SKM-1 (cell line): ENCODE data around the gene REXO1.

ENCODE experiments used
- DNase-seq: peaks from one replicate; lab custom pipeline; 2025; ENCODE audit not compliant: unreplicated experiment; lab: John Stamatoyannopoulos, UW

Gene REXO1

GRCh38 chr19:1851654-1852580 is 3.6 kb upstream of the REXO1 start:
- DNase-seq: no peak

- DNase-seq: no peak
These were observed 2.7 kb upstream of the REXO1 start for GRCh38 chr19:1850809-1851653.

DNA sequence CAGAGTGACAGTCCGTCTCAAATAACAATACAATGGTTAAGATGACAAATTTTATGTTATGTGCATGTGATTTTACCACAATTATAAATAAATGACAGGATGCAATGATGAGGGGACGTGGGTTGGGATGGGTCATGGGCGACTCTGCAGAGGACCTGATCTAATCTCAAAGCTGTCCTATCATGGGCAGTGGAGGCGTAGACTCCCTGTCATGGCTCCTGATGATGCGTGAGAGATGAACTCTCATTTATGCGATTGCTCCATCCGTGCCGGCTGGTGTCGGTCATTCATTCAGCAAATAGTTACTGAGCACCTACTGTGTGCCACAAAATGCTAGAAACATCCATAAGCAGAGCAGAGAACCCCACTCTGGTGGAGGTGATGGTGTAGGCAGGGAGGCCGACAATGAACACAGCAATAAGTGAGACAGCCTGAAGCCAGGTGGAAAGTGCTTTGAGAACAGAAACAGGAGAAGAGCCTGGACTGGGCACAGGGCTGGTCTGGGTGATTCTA is 1.7 kb upstream of the REXO1 start:
- no peak for DNase-seq

DNA sequence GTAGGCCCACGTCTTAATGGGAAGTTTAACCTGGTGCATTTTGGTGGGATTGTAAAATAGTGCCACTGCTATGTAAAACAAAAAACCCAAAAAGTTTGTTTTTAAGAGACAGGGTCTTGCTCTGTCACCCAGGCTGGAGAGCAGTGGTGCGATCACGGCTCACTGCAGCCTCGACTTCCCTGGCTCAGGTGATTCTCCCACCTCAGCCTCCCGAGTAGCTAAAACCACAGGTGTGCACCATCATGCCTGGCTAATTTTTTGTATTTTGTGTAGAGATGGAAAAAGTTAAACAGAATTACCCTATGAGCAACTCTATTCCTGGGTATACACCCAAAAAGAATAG is 820 bp upstream of the REXO1 start:
- no peak for DNase-seq

DNA sequence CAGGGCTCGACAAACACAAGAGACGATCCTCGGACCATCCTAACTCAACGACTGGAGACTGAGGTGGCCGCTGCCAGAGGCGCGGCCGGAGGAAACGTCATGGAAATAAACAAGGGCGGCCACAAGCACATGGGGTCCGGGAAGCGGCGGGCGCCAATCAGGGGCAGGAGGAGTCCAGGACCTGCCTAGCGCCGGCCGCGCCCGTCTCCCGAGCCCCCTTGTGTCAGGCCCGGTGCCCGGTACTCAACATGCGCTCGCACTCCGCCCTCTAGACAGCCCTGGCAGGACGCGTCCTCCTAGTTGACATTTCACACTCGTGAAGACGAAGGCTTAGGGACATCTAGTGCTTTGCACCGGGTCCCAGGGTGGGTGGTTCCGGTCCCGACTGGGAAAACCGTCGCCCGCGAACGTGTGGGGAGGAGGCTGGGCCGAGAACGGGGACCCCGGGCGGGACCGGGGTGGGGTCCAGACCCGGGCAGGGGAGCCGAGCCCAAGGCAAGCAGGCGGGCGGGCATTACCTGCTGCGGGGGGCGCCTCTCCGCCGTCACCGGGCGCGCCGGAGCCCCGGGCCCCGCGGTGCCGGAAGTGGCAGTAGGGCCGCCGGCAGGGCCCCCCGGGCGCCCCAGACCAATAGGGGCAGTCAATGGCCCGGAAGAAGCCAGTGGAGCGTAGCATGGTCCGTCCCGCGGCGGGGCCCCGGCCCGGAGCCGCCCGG is 442 bp downstream of the REXO1 start:
- no peak for DNase-seq

- DNase-seq: no peak
These were observed 967 bp downstream of the REXO1 start for GRCh38 chr19:1847348-1847683.

DNA sequence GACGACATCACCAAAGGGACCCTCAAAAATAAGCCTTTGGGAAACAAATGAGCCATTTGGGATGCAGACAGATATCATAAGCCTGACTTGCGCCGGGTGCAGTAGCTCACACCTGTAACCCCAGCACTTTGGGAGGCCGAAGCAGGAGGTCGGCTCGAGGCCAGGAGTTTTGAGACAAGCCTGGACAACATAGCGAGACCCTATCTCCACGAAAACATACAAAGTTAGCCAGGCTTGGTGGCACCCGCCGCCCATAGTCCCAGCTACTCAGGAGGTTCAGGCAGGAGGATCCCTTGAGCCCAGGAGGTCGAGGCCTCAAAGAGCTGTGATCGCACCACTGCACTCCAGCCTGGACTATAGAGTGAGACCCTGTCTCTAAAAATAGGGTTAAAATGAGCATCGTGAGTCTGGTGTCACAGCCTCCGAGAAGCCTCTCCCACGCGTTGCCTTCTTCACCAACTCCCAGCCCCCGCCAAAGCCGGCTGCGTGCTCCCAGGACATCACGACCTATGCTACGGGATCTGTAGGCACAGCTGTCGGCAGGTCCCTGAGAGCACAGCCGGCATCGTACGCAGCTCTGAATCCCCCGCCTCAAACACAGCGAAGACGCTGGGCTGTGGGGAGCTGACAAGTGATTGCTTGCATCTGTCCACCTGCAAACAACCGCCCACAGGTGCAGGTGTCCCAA is 1.6 kb downstream of the REXO1 start:
- no peak for DNase-seq

DNA sequence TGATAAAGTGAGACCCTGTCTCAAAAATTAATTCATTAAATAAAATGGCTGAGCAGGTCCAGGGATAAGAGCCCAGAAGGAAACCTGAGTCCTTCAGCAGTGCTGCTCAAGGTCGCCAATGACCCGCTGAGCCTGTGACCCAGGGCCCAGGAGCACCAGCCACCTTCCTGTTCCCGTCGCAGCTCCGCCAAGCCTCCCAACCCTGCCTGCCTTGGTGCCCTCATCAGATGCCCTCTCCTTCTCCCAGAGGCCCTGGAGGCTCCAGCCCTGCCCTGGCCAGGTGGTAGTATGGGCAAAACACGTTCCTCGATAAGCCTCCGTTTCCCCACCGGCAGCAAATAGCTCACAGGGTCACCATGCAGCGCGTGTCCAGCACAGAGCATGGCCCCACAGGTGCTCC is 2.6 kb downstream of the REXO1 start:
- no peak for DNase-seq

DNA sequence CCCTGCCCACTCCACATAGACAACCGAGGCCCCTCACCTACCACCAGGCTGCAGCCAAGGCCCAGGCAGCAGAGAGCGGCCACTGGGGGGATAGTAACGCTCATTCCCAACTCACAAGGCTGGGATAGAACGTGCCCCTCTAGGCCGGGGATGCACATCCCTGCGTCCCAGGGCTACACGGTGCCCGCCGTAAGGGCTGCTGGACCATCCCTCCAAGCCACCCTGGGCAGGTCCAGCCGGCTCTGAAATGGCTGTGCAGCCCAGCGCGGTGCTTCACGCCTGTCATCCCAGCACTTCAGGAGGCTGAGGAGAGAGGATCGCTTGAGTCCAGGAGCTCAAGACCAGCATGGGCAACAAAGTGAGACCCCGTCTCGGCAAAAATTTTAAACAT is 3.2 kb downstream of the REXO1 start:
- no peak for DNase-seq

- DNase-seq: no peak
These were observed 3.7 kb downstream of the REXO1 start for GRCh38 chr19:1844513-1845124.

- no peak for DNase-seq
These were observed 4.5 kb downstream of the REXO1 start for GRCh38 chr19:1843646-1844394.

DNA sequence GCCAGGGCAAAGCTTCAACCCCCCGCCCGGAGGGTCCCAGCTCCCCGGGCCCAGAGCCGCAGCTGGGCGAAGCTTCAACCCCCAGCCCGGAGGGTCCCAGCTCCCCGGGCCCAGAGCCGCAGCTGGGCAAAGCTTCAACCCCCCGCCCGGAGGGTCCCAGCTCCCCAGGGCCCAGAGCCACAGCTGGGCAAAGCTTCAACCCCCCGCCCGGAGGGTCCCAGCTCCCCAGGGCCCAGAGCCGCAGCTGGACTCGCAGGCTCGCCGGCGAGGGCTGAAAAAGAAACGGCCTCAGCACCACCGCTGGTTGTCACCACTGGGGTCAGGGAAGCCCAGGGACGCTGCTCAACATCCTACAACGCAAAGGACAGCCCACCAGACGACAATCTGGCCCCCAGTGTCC is 5.2 kb downstream of the REXO1 start:
- no peak for DNase-seq

DNA sequence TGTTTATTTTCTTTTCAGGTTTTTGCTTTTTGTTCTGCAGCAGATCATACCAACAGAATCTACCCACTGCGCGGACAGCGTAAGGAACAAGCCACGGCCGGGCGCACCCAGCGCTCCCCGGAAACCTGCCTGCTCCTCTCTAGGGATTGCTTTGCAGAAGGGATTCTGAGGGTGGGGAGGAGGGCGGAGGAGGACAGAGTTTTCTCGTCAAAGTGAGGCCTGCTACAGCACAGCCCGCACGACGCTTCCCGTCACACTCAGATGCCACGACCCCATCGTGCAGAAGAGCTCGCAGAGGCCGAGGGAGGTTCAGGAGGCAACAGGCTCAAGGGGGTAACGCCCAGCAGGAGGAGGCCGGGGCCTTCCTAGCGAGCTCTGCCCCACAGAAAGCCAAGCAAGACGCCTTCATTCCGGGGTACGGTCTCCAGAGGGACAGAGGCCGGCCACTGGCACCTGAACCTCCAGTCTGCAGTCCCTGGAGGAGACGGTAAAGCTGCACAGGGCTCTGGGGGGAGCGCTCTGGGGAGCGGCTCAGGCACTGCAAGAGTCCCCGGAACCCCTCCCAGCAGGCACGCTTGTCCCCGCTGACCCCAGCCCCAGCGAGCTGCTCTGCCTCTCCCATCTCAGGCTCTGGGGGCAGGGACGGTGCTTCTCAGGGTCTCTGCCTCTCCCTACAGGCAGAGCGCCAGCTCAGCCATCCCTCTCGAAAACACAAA is 6.9 kb downstream of the REXO1 start:
- no peak for DNase-seq

GRCh38 chr19:1840541-1841115 is 7.7 kb downstream of the REXO1 start:
- DNase-seq: no peak

DNA sequence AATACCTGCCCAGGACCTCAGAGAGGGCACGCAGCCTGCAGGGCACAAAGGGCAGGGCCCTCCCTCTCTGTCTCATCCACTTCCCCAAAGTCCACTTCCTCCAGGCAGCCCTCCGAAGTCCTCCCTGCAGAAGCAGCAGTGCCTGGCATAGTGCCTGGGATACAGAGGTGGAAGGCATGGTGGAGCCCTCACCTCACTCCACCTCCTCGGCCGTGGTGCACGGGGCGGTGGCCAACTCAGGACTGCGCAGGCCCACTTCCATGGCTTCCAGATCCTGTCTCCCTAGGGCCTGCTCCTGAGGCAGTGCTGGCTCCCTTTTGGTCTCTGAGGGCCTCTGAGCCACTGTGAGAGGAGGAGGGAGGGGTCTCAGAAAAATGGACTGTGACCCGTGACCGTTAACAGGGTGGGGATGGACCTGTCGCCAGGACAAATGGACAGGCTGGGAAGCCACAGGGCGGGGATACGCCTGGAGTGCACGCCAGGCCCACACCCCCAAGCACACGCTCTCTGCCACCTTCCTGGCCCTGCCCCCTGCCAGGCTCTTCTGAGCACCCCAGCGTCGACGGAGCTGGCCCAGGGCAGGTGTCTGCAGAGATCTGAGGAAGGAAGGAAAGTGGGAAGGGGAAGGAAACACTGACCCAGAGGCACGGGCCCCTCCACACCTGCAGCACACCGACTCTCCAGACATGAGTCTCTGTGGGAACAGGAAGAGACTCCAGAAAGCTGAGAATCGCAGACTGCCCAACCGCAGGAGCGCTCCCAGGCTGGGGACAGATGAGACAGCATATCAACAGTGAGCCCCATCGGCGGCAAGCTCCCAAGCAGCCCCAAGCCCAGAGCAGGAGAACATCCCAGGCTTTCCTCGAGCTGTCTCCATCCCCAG is 8.4 kb downstream of the REXO1 start:
- no peak for DNase-seq

GRCh38 chr19:1837625-1838105 is 10.6 kb downstream of the REXO1 start:
- no peak for DNase-seq

DNA sequence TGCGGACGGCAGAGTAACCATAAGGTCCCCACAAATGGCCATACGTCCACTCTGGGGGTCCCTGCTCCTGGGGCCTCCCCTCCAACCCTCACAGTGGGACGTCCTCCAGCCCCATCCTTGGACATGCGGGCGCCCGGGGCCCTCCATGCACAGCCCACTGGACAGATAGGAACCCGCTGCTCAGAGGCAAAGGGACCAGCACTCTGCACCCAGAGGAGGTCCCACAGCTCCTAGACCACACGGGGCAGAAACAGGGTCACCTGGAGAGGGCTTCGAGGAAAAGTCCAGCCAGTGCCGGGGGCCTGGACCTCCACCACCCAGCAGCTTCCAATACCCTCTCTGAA is 11.1 kb downstream of the REXO1 start:
- DNase-seq: no peak
